ENCODE data around the gene CDK5. TPM values are rescaled to one million over a fixed set of nuclear protein-coding genes. Genes with fewer than 3 reads are reported as not detected.

CDK5 gene
- total and polyA plus RNA-seq, 9 of the 15 experiments (the other 6 are each of a cell fraction or from before 2014, with no cell fraction given), result 3.2 to 38.0 (median 27.5) TPM

DNA sequence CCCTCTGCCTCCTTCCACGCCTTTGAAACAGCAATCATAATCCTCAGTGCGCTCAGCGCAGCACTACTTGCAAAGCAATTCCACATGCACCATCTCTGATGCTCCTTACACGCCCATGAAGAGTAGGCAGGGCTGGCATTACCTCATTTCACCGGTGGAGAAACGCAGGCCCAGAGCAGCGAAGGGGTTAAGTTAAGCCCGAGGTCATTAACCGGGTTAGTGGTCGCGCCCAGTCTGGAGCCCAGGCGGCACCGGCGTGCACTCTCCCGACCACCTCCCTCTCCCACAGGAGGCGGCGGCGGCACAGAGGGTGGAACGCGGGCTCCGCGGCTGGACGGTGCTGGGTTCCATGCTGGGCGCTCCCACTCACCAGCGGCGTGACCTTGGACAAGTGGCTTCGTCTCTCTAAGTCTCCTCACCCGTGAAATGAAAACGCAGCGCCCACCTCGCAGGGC lies 22.4 kb upstream of the CDK5 start (continued):
- TF ChIP-seq SRF (CRISPR knock-in tag; IDR thresholded peaks at IDR 0.05), result peak; percentile 1 to 40; a peak in 1 of 4 replicates
- no peak; the same call in 1 of the 2 replicates for TF ChIP-seq ZNF75A (CRISPR knock-in tag; IDR thresholded peaks at IDR 0.05)
- TF ChIP-seq, protein P1, sequence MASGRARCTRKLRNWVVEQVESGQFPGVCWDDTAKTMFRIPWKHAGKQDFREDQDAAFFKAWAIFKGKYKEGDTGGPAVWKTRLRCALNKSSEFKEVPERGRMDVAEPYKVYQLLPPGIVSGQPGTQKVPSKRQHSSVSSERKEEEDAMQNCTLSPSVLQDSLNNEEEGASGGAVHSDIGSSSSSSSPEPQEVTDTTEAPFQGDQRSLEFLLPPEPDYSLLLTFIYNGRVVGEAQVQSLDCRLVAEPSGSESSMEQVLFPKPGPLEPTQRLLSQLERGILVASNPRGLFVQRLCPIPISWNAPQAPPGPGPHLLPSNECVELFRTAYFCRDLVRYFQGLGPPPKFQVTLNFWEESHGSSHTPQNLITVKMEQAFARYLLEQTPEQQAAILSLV (tag; IDR thresholded peaks at IDR 0.05), result no peak
- no peak for TF ChIP-seq ETV5 (CRISPR knock-in tag; IDR thresholded peaks at IDR 0.05; ENCODE audit: low read depth)
- TF ChIP-seq TEAD1 (CRISPR knock-in tag; IDR thresholded peaks at IDR 0.05), result peak in 1 of 2 experiments; percentile 83; a peak in 1 of 4 replicates
- TF ChIP-seq, protein P2, sequence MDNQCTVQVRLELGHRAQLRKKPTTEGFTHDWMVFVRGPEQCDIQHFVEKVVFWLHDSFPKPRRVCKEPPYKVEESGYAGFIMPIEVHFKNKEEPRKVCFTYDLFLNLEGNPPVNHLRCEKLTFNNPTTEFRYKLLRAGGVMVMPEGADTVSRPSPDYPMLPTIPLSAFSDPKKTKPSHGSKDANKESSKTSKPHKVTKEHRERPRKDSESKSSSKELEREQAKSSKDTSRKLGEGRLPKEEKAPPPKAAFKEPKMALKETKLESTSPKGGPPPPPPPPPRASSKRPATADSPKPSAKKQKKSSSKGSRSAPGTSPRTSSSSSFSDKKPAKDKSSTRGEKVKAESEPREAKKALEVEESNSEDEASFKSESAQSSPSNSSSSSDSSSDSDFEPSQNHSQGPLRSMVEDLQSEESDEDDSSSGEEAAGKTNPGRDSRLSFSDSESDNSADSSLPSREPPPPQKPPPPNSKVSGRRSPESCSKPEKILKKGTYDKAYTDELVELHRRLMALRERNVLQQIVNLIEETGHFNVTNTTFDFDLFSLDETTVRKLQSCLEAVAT (IDR thresholded peaks at IDR 0.05), result 0 out of 4 replicates have a peak, but pooled peaks of 1 of the 2 experiments have one; percentile 27
- no peak for TF ChIP-seq L3MBTL2 (IDR thresholded peaks at IDR 0.05)
- TF ChIP-seq, protein P3, sequence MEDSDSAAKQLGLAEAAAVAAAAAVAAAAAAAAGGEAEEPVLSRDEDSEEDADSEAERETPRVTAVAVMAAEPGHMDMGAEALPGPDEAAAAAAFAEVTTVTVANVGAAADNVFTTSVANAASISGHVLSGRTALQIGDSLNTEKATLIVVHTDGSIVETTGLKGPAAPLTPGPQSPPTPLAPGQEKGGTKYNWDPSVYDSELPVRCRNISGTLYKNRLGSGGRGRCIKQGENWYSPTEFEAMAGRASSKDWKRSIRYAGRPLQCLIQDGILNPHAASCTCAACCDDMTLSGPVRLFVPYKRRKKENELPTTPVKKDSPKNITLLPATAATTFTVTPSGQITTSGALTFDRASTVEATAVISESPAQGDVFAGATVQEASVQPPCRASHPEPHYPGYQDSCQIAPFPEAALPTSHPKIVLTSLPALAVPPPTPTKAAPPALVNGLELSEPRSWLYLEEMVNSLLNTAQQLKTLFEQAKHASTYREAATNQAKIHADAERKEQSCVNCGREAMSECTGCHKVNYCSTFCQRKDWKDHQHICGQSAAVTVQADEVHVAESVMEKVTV (CRISPR knock-in tag; IDR thresholded peaks at IDR 0.05), result no peak
- TF ChIP-seq, protein P4, sequence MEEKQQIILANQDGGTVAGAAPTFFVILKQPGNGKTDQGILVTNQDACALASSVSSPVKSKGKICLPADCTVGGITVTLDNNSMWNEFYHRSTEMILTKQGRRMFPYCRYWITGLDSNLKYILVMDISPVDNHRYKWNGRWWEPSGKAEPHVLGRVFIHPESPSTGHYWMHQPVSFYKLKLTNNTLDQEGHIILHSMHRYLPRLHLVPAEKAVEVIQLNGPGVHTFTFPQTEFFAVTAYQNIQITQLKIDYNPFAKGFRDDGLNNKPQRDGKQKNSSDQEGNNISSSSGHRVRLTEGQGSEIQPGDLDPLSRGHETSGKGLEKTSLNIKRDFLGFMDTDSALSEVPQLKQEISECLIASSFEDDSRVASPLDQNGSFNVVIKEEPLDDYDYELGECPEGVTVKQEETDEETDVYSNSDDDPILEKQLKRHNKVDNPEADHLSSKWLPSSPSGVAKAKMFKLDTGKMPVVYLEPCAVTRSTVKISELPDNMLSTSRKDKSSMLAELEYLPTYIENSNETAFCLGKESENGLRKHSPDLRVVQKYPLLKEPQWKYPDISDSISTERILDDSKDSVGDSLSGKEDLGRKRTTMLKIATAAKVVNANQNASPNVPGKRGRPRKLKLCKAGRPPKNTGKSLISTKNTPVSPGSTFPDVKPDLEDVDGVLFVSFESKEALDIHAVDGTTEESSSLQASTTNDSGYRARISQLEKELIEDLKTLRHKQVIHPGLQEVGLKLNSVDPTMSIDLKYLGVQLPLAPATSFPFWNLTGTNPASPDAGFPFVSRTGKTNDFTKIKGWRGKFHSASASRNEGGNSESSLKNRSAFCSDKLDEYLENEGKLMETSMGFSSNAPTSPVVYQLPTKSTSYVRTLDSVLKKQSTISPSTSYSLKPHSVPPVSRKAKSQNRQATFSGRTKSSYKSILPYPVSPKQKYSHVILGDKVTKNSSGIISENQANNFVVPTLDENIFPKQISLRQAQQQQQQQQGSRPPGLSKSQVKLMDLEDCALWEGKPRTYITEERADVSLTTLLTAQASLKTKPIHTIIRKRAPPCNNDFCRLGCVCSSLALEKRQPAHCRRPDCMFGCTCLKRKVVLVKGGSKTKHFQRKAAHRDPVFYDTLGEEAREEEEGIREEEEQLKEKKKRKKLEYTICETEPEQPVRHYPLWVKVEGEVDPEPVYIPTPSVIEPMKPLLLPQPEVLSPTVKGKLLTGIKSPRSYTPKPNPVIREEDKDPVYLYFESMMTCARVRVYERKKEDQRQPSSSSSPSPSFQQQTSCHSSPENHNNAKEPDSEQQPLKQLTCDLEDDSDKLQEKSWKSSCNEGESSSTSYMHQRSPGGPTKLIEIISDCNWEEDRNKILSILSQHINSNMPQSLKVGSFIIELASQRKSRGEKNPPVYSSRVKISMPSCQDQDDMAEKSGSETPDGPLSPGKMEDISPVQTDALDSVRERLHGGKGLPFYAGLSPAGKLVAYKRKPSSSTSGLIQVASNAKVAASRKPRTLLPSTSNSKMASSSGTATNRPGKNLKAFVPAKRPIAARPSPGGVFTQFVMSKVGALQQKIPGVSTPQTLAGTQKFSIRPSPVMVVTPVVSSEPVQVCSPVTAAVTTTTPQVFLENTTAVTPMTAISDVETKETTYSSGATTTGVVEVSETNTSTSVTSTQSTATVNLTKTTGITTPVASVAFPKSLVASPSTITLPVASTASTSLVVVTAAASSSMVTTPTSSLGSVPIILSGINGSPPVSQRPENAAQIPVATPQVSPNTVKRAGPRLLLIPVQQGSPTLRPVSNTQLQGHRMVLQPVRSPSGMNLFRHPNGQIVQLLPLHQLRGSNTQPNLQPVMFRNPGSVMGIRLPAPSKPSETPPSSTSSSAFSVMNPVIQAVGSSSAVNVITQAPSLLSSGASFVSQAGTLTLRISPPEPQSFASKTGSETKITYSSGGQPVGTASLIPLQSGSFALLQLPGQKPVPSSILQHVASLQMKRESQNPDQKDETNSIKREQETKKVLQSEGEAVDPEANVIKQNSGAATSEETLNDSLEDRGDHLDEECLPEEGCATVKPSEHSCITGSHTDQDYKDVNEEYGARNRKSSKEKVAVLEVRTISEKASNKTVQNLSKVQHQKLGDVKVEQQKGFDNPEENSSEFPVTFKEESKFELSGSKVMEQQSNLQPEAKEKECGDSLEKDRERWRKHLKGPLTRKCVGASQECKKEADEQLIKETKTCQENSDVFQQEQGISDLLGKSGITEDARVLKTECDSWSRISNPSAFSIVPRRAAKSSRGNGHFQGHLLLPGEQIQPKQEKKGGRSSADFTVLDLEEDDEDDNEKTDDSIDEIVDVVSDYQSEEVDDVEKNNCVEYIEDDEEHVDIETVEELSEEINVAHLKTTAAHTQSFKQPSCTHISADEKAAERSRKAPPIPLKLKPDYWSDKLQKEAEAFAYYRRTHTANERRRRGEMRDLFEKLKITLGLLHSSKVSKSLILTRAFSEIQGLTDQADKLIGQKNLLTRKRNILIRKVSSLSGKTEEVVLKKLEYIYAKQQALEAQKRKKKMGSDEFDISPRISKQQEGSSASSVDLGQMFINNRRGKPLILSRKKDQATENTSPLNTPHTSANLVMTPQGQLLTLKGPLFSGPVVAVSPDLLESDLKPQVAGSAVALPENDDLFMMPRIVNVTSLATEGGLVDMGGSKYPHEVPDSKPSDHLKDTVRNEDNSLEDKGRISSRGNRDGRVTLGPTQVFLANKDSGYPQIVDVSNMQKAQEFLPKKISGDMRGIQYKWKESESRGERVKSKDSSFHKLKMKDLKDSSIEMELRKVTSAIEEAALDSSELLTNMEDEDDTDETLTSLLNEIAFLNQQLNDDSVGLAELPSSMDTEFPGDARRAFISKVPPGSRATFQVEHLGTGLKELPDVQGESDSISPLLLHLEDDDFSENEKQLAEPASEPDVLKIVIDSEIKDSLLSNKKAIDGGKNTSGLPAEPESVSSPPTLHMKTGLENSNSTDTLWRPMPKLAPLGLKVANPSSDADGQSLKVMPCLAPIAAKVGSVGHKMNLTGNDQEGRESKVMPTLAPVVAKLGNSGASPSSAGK (IDR thresholded peaks at IDR 0.05), result no peak
- TF ChIP-seq, protein P5, sequence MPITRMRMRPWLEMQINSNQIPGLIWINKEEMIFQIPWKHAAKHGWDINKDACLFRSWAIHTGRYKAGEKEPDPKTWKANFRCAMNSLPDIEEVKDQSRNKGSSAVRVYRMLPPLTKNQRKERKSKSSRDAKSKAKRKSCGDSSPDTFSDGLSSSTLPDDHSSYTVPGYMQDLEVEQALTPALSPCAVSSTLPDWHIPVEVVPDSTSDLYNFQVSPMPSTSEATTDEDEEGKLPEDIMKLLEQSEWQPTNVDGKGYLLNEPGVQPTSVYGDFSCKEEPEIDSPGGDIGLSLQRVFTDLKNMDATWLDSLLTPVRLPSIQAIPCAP (CRISPR knock-in tag; IDR thresholded peaks at IDR 0.05; ENCODE audit: borderline replicate concordance), result 0 out of 2 replicates have a peak, but pooled peaks have one; percentile 17
- TF ChIP-seq SMARCA4 (IDR thresholded peaks at IDR 0.05), result peak; percentile 53; the same call in 1 of the 2 replicates

Measured in K562 (cell line).